HepG2 (cell line): ENCODE data around the gene AXIN2. TPM values are rescaled to one million over a fixed set of nuclear protein-coding genes. Genes with fewer than 3 reads are reported as not detected.

Experiments
- FOSL1 ChIP-seq: sonication (generic); formaldehyde crosslinking; IDR thresholded peaks from 2 replicates; pipeline ENCODE4 v1.9.0; 2021; ENCODE audit warnings: missing genetic modification reagents, borderline replicate concordance
- FOSL2 ChIP-seq: sonication (generic); formaldehyde crosslinking; IDR thresholded peaks from 2 replicates; pipeline ENCODE4 v1.4.0; 2020; ENCODE audit warnings: missing genetic modification reagents
- GATAD2A ChIP-seq: IDR thresholded peaks from 2 replicates; pipeline ENCODE4 v1.6.1; 2016
- JUN ChIP-seq: sonication (generic); formaldehyde crosslinking; IDR thresholded peaks from 2 replicates; pipeline ENCODE4 v1.4.0; 2020; ENCODE audit warnings: mild to moderate bottlenecking, missing genetic modification reagents
- NR2F6 ChIP-seq, 2 experiments: IDR thresholded peaks; 2 replicates each; pipeline ENCODE4 v1.6.1; 2016; ENCODE audit warnings: antibody characterized with exemption in 1 of 2, mild to moderate bottlenecking in 1 of 2
- PAF1 ChIP-seq: IDR thresholded peaks from 2 replicates; pipeline ENCODE4 v1.6.1; 2016; ENCODE audit warnings: missing genetic modification reagents, missing compliant biosample characterization
- PHF20 ChIP-seq: sonication (generic); formaldehyde crosslinking; IDR thresholded peaks from 2 replicates; pipeline ENCODE4 v1.5.0; 2020; ENCODE audit warnings: mild to moderate bottlenecking, missing genetic modification reagents
- SMAD9 ChIP-seq: sonication (generic); formaldehyde crosslinking; IDR thresholded peaks from 2 replicates; pipeline ENCODE4 v1.5.1; 2020; ENCODE audit warnings: mild to moderate bottlenecking, missing genetic modification reagents
- ZNF326 ChIP-seq: sonication (generic); formaldehyde crosslinking; IDR thresholded peaks from 2 replicates; pipeline ENCODE4 v1.4.0; 2020; ENCODE audit warnings: missing genetic modification reagents, borderline replicate concordance
- ZNF501 ChIP-seq: sonication (generic); formaldehyde crosslinking; IDR thresholded peaks from 2 replicates; pipeline ENCODE4 v1.5.1; 2020; ENCODE audit warnings: mild to moderate bottlenecking, moderate library complexity, missing genetic modification reagents
- ZNF644 ChIP-seq: IDR thresholded peaks from 2 replicates; pipeline ENCODE4 v1.6.1; 2016; ENCODE audit warnings: low read depth
- ZNF850 ChIP-seq: sonication (generic); formaldehyde crosslinking; conservative IDR thresholded peaks from 2 replicates; pipeline ENCODE4 v1.9.0; 2021; ENCODE audit warnings: mild to moderate bottlenecking, missing genetic modification reagents
- ZNF883 ChIP-seq: sonication (generic); formaldehyde crosslinking; IDR thresholded peaks from 2 replicates; pipeline ENCODE4 v1.5.1; 2020; ENCODE audit warnings: mild to moderate bottlenecking, missing genetic modification reagents; ENCODE audit errors: not compliant biosample characterization
- polyA plus RNA-seq, 8 experiments: library from polyadenylated mRNA; depleted of rRNA in 3 of 8; stranded (reverse) in 7 of 8; unstranded in 1 of 8; fragments of >200 nt; fragmentation: Illumina TruSeq in 4 of 8; extraction: Trizol in 4 of 8; gene quantifications; 2 replicates each; pipeline versions ENCODE4 v1.2.1 to v1.2.3, GENCODE V29; 2011 to 2016; ENCODE audit warnings: low read depth in 4 of 8, missing spikeins in 1 of 8, mixed read lengths in 1 of 8; ENCODE audit not compliant: insufficient read depth in 1 of 8
- total RNA-seq, 5 experiments: library from RNA; depleted of rRNA; stranded (reverse); fragments of >200 nt; fragmentation: Illumina TruSeq; extraction: Trizol; gene quantifications; 2 replicates each; pipeline ENCODE4 v1.2.3, GENCODE V29; 2016; ENCODE audit warnings: low read depth in 1 of 5
- TF ChIP-seq, protein P1 (sequence below), 2 experiments: IDR thresholded peaks; 2 replicates each; pipeline ENCODE4 v1.6.1; 2011 to 2012; ENCODE audit warnings: low read length in 2 of 2, borderline replicate concordance in 1 of 2, low read depth in 1 of 2, mild to moderate bottlenecking in 1 of 2, moderate library complexity in 1 of 2
- TF ChIP-seq, protein P2 (sequence below): sonication (generic); formaldehyde crosslinking; IDR thresholded peaks from 2 replicates; pipeline ENCODE4 v1.4.0; 2020; ENCODE audit warnings: missing genetic modification reagents
- TF ChIP-seq, protein P3 (sequence below): IDR thresholded peaks from 2 replicates; pipeline ENCODE4 v1.6.1; 2016; ENCODE audit warnings: mild to moderate bottlenecking
- TF ChIP-seq, protein P4 (sequence below): sonication (generic); formaldehyde crosslinking; IDR thresholded peaks from 2 replicates; pipeline ENCODE4 v1.4.0; 2020; ENCODE audit warnings: mild to moderate bottlenecking, missing genetic modification reagents

Gene AXIN2
- total and polyA plus RNA-seq, 2 of the 13 experiments (the other 11 are each of a cell fraction or from before 2014, with no cell fraction given), result 58.6 to 63.4 TPM

DNA sequence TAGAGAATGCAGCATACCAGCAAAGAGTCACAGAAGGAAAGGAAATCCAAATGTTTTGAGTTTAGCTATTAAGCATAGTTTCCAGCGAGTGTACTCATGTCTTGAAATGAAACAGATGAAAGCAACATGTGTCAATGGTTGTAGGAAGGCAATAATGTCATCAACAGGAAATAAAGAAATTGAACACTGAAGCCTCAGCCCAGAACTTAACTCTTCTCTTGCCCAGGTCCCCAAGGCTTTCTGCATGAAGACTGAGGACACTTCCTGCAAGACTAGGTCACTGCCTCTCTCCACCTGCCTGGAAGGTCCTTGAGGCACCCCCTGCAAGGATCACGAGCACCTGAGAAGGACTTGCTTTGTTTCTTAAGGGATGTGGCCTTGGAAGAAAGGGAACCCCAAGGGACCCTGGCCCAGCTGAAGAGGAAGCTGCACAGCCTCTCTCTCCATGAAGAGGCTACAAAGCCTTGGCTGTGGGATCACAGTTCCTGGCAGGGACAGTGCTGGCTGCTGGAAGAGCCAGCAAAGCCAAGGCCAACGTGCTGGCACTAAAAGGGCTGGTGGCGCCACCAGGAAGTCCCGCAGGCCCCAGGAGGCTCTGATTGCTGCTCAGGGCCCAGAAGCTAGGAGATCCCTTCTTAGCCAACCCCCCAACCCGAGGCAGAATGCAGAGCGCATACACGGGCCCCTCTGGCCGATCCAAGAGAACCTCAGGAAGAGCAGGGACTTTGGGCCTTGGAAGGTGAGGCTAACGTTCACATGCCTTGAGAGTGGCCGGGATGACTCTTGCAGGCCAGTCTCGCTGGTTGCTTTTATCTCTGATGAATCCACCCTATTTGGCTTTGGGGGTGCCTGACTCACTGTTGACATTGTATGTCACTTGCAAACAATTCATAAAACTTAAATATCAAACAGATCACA is 23.4 kb upstream of the AXIN2 start (continued):
- TF ChIP-seq, protein P1, sequence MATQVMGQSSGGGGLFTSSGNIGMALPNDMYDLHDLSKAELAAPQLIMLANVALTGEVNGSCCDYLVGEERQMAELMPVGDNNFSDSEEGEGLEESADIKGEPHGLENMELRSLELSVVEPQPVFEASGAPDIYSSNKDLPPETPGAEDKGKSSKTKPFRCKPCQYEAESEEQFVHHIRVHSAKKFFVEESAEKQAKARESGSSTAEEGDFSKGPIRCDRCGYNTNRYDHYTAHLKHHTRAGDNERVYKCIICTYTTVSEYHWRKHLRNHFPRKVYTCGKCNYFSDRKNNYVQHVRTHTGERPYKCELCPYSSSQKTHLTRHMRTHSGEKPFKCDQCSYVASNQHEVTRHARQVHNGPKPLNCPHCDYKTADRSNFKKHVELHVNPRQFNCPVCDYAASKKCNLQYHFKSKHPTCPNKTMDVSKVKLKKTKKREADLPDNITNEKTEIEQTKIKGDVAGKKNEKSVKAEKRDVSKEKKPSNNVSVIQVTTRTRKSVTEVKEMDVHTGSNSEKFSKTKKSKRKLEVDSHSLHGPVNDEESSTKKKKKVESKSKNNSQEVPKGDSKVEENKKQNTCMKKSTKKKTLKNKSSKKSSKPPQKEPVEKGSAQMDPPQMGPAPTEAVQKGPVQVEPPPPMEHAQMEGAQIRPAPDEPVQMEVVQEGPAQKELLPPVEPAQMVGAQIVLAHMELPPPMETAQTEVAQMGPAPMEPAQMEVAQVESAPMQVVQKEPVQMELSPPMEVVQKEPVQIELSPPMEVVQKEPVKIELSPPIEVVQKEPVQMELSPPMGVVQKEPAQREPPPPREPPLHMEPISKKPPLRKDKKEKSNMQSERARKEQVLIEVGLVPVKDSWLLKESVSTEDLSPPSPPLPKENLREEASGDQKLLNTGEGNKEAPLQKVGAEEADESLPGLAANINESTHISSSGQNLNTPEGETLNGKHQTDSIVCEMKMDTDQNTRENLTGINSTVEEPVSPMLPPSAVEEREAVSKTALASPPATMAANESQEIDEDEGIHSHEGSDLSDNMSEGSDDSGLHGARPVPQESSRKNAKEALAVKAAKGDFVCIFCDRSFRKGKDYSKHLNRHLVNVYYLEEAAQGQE (IDR thresholded peaks at IDR 0.05; ENCODE audit: borderline replicate concordance in 1 of 2, low read depth in 1 of 2, low read length in 2 of 2), result no peak
- peak; percentile 95 for TF ChIP-seq FOSL2 (CRISPR knock-in tag)
- peak; percentile 74 for TF ChIP-seq ZNF644 (CRISPR knock-in tag)
- 0 out of 2 replicates have a peak, but pooled peaks have one; percentile 42 for TF ChIP-seq ZNF501 (CRISPR knock-in tag)
- no peak for TF ChIP-seq ZNF883 (CRISPR knock-in tag)
- TF ChIP-seq PHF20 (CRISPR knock-in tag), result 0 out of 2 replicates have a peak, but pooled peaks have one; percentile 37
- TF ChIP-seq, protein P2, sequence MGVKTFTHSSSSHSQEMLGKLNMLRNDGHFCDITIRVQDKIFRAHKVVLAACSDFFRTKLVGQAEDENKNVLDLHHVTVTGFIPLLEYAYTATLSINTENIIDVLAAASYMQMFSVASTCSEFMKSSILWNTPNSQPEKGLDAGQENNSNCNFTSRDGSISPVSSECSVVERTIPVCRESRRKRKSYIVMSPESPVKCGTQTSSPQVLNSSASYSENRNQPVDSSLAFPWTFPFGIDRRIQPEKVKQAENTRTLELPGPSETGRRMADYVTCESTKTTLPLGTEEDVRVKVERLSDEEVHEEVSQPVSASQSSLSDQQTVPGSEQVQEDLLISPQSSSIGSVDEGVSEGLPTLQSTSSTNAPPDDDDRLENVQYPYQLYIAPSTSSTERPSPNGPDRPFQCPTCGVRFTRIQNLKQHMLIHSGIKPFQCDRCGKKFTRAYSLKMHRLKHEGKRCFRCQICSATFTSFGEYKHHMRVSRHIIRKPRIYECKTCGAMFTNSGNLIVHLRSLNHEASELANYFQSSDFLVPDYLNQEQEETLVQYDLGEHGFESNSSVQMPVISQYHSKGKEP (CRISPR knock-in tag), result no peak
- TF ChIP-seq PAF1, result no peak
- TF ChIP-seq ZNF326, result no peak
- no peak for TF ChIP-seq NR2F6 (IDR thresholded peaks at IDR 0.05)
- TF ChIP-seq NR2F6 (CRISPR knock-in tag; IDR thresholded peaks at IDR 0.05), result peak; percentile 64
- TF ChIP-seq SMAD9 (CRISPR knock-in tag), result no peak
- TF ChIP-seq FOSL1, result peak; percentile 39; the same call in 1 of the 2 replicates
- no peak for TF ChIP-seq ZNF850 (CRISPR knock-in tag)
- TF ChIP-seq, protein P3, sequence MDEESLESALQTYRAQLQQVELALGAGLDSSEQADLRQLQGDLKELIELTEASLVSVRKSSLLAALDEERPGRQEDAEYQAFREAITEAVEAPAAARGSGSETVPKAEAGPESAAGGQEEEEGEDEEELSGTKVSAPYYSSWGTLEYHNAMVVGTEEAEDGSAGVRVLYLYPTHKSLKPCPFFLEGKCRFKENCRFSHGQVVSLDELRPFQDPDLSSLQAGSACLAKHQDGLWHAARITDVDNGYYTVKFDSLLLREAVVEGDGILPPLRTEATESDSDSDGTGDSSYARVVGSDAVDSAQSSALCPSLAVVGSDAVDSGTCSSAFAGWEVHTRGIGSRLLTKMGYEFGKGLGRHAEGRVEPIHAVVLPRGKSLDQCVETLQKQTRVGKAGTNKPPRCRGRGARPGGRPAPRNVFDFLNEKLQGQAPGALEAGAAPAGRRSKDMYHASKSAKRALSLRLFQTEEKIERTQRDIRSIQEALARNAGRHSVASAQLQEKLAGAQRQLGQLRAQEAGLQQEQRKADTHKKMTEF, result peak; percentile 59
- TF ChIP-seq JUN (CRISPR knock-in tag), result peak; percentile 86
- TF ChIP-seq, protein P4, sequence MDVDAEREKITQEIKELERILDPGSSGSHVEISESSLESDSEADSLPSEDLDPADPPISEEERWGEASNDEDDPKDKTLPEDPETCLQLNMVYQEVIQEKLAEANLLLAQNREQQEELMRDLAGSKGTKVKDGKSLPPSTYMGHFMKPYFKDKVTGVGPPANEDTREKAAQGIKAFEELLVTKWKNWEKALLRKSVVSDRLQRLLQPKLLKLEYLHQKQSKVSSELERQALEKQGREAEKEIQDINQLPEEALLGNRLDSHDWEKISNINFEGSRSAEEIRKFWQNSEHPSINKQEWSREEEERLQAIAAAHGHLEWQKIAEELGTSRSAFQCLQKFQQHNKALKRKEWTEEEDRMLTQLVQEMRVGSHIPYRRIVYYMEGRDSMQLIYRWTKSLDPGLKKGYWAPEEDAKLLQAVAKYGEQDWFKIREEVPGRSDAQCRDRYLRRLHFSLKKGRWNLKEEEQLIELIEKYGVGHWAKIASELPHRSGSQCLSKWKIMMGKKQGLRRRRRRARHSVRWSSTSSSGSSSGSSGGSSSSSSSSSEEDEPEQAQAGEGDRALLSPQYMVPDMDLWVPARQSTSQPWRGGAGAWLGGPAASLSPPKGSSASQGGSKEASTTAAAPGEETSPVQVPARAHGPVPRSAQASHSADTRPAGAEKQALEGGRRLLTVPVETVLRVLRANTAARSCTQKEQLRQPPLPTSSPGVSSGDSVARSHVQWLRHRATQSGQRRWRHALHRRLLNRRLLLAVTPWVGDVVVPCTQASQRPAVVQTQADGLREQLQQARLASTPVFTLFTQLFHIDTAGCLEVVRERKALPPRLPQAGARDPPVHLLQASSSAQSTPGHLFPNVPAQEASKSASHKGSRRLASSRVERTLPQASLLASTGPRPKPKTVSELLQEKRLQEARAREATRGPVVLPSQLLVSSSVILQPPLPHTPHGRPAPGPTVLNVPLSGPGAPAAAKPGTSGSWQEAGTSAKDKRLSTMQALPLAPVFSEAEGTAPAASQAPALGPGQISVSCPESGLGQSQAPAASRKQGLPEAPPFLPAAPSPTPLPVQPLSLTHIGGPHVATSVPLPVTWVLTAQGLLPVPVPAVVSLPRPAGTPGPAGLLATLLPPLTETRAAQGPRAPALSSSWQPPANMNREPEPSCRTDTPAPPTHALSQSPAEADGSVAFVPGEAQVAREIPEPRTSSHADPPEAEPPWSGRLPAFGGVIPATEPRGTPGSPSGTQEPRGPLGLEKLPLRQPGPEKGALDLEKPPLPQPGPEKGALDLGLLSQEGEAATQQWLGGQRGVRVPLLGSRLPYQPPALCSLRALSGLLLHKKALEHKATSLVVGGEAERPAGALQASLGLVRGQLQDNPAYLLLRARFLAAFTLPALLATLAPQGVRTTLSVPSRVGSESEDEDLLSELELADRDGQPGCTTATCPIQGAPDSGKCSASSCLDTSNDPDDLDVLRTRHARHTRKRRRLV (CRISPR knock-in tag), result no peak
- TF ChIP-seq GATAD2A (CRISPR knock-in tag), result peak; percentile 65
